Islet of Langerhans (tissue), 1 donor: ENCODE measurements around the gene STOML3.
"Not testable (repeated sequence)": the region's sequence is repeated elsewhere in the genome, so short reads cannot be mapped to it uniquely, and the experiment has no call there.

Source experiments
- FAIRE-seq: peaks from one replicate; lab custom pipeline; 2011; peaks lifted over from hg19 to GRCh38; lab: Jason Lieb, UNC

STOML3 gene, protein sequence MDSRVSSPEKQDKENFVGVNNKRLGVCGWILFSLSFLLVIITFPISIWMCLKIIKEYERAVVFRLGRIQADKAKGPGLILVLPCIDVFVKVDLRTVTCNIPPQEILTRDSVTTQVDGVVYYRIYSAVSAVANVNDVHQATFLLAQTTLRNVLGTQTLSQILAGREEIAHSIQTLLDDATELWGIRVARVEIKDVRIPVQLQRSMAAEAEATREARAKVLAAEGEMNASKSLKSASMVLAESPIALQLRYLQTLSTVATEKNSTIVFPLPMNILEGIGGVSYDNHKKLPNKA

DNA sequence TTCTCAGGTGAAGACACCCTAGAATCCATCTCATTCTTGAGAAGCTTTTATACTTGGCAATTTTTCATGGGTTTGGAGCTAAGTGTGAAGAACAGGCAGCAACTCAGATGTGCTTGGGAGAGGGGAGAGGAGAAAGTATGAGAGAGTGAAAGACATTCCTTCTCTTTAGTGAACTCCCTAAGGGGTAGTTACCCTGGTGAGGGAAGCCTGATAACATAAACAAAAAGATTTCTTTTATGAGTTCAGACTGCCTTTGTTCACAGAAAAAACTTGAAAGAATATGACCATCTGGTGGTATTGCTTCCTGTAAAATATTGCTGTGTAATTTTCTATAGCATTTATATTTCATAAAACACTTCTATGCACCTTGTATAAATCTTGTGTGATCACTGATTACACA lies at the start of gene STOML3:
TSS of gene STOML3 (minus strand) at position 139 of the 400 bp plus-strand sequence. CDS start at position 29, 110 bp downstream.
- no peak for FAIRE-seq

DNA sequence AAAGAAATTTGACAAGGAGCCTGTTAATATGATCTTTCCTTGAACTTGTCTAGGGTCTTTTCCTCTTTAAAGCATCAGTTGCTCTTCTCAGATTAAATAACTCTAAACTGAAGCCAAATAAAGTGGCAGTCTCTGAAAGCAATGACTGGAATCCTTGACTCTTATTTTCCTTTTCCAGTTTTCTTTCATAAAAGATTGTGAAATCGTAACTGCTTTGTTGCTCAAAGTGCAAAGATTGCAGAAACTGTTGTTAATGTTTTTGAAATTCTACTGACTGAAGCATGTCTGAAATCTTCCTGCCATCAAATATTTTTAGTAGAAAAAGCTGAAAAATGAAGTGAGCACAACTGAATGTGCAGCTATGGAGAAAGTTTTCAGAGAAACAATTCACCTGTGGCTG lies 49.6 kb upstream of the STOML3 start:
- no peak for FAIRE-seq

DNA sequence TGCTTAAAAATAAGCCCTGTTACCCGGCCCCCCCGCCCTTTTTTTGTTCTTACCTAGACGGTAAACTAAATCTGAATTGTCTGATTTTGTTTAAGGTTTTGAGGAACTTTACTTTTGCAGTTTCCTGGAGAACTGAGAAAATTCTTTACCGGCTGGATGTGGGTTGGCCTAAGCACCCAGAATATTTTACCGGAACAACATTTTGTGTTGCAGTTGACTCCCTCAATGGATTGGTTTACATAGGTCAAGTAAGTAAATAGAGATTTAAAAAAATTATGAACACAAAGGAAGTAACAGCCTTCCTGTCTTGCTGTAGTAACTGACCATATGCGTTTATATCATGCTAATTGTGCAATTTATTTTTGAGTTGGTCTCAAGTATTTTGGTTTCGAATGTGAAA lies 48.4 kb upstream of the STOML3 start:
- FAIRE-seq, result no peak

DNA sequence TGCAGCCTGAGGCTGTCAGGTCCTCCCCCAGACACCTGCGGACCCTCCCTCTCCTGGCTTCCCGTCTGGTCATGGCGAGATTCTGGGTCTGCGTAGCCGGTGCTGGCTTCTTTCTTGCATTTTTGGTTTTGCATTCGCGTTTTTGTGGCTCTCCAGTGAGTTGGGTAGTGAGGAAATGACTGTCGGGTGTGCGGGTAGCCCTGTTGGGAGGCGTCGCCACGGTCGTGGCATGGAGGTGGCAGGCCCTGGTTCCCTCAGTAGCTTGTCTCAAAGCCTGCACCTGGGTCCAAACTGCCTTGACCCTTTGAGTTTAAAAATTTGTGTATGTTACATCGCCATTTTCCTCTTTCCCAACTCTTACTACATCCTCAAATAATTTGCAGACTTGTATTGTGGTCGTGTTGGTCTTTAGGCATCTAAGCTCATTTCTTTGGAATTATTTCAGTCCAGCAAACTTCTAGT lies 48.0 kb upstream of the STOML3 start:
- no peak for FAIRE-seq

DNA sequence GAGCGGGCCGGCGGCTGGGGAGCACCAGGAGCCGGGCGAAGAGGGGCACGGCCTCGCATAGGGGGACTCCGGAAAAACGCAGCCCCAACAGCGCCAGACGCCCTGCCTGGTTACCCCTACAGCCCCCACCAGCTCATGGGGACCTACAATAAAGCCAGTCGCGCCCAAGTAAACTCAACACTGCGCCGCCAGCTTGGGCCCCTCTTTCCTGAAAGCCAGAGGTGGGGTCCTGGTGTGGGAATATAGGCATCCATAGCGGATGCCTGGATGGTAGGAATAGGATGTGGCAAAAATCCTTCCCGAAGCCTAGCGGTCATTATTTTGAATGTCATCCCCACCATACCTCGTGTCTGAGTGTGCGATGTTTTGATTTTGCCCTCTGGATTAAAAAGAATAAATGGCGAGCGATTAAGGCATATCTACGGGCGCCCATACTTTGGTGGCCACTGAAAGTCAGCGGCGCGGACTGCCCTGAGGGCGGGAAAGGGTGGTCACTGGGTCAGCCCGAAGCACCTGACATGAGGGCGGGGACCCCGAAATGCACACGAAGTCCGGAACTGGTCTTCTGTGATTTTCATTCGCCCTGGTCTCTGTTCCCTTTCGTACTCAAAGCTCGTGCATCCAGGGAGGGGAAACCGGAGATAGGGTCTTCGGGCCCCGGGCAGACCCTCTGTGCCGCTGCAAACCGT lies 47.4 kb upstream of the STOML3 start, which contains the start of the genes NHLRC3 and PROSER1:
TSS of gene NHLRC3 (plus strand) at position 577 of the 689 bp plus-strand sequence. CDS start 184 bp downstream, outside the sequence.
TSS of gene PROSER1 (minus strand) at position 210 of the 689 bp plus-strand sequence. CDS start 847 bp downstream, outside the sequence.
- peak; percentile 98 for FAIRE-seq

DNA sequence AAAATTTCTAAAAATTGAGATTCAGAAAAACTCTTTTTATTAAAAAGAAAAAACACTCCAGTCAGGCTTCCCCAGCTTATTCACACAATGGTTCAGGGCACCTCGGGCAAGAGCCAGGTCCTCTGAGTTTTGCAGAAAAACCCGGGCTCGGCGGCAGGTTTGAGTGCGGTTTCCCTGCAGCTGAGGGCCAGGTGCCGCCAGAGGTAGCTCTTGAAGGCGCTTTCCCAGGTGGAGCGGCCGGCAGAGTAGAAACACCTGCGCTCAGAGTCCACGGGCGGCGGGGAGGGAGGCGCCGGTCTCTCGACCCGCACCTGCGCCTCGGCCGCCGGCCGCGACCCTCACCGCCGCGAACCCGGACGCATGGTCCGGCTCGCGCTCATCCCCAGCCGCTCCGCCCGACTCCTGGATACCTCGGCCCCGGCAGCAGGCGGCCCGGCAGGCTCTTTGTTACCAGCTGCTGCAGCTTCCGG lies 46.8 kb upstream of the STOML3 start:
- FAIRE-seq, result peak; percentile 13

DNA sequence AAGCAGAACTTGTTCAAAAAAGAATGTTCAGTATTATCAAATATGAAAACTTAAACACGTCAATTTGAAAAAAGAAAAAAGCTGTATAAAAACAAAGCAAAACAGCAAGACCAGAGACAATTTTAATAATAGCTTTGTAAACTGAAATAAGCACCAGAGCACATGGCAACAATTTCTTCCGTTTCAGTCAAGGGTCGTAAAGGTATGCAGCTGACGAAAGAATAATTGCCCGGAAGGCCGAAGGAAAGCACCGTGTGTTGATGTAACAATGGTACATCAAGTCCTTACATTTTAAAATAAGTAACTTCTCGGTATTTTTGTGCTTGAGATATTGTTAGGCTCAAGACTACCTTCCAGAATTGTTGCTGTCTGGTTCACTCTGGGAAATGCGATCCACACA lies 45.6 kb upstream of the STOML3 start:
- FAIRE-seq, result peak; percentile 17

DNA sequence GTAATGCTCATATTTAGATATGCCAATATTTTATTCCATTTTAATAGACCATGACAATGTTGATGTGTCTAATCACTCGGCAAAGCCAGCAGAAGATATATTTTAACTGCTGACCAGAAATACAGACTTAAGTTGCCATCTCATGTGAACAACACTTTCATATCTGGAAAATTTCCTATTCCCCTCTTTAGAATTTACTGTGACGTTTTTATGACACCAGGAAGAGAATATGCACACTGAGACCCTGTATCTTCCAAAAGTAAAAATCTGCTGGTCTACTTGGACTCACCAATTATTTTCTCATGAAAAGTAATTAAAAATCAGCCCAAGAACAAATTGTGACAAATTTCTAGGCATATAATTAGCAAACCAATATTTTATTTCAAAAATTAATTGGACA lies 45.2 kb upstream of the STOML3 start:
- no peak for FAIRE-seq

DNA sequence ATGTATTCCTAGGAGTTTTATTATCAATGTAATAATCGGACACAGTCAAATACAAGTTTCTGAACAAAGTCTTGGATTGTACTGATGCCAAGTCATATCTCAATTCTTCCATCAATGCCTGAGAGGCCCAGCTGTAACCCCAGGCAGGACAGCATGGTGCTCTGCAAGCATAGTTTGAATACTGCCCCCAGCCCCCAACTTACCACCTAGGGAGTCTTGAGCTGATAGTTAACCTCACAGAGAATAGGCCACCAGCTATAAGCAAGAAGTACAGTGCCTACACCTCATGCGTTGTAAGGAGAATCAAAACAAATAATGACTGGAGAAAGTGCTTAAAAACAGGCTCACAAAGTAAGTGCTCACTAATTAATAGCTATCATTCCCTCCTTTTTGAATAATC lies 44.6 kb upstream of the STOML3 start:
- FAIRE-seq, result no peak

DNA sequence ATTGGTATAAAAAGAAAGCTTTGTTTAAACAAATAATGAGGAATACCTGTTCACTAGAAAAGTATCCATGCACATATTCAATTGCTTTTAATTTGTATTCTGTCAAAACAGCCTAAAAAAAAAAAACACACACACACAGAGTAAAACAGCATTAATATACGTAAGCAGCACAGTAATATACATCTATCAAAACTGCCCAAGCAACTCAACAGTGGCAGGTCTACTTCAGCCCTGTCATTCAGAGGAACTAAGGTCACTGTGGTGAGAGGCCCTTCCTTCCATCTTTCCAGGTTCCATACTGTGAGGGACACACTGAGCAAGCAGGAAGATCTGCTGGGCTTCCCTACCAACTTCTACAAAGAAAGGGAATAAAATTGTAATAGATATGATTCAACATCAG lies 43.5 kb upstream of the STOML3 start:
- no peak for FAIRE-seq

DNA sequence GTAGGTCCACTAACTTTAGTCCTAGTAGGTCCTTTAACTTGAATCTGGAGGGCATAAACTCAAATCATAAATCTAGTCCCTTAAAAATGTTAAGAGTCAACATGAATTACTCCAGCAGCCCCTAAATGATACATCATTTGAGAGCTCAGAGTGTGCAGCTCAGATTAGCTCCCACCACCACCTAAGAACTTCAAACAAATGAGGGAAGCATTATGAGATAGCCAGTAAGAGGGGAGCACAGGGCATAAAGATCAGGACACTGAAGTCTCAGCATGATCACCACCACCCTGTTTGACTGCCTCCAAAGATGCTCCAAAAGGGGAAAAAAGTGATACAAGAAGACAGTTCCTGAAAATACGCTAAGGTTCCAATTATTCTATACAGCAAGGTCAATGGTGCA lies 41.5 kb upstream of the STOML3 start:
- no peak for FAIRE-seq

DNA sequence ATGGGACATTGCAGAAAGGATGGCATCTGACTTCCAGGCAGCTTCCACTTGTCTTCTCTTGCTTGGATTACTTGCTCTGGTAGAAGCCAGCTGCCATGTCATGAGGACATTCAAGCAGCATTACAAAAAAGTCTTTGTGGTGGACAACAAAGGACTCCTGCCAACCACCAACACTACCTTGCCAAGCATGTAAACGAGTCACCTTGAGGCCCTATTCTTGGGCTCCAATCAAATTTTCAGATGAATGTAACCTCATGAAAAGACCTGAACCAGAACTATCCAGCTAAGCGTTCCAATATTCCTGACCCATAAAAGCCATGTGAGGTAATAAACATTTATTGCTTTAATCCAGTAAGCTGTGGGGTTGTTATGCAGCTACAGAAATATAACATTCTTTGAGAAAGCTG lies 34.8 kb upstream of the STOML3 start:
- FAIRE-seq, result no peak

DNA sequence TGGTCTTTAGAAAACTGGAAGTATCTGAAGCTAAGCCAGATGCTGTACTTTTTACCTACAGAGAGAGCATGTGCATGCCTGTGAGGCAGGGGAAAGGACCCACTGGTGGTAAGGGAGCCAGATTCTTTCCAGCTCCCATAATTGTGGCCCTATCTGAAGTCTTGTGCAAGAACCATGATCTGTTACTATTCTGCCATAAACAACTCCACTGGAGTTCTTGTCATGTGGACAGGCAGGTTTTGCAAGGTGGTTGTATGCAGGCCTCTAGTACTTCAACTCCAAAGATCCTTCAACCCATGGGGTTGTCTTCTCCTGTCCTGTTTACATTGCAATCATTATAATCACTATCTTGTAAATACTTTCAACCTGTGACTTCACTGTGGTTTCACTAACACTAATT lies 33.1 kb upstream of the STOML3 start:
- no peak for FAIRE-seq

DNA sequence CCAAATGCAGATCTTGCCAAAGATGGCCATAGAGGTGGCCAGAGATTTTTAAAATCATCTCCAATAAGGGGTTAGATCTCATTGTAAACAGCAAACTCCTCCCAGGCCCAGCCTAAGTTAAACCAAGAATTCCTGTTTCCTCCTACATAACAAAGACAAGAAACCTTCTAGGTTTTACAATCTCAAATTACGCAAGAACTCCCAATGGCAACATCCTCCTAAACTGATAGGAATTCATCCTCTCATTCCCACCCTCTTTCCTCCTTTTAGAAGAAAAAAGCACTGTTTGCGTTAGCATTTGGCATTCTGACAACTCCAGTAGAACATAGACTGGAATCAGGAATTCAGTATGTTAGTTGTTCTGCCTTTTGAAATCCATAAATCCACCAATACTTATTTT lies 32.7 kb upstream of the STOML3 start:
- no peak for FAIRE-seq

DNA sequence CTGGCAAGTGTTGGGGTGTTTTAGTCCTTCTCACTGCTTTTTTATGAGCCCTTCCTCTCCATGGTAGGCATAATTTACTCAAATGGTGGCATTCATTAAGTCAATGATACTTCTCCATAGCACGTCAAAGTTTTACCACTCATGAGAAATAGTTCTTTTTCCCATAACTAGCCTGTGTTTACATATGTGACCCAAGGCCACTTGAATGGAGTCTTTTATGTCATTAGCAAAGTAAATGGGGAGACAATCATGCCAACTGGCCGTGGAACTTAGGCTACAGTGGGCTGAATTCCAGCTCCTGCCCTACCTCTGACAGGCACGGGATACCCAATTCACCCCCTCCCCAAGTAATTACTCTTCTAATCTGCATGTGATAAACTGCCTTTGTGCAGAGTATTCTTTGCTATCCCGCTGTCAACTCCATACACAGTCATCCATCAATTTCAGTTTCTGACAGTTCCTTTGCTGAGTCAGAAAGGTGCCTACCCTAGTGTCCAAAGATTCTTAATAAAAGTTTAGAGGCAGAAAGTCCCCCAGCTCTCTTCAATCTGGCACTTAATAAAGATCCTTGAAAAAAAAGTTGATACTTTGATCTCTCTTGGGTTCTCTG lies 30.3 kb upstream of the STOML3 start:
- FAIRE-seq, result no peak

DNA sequence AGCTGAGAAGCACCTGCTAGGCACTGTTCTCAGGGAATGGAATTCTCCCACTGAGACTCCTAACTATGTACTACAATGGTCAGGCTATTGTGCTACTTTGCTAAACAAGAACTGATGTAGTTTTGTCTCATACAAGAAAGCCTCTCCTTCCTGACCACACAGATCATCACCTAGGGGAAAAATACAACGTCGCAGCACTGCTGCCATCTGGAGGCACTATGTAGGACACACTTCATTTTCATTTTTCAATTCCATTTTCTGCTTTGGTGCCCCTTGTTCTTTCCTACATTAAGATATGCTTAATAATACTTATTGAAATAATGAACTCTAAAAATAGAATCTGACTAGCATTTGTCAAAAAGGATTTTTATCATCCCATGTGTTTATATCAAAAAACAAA lies 26.2 kb upstream of the STOML3 start:
- peak; percentile 92 for FAIRE-seq

DNA sequence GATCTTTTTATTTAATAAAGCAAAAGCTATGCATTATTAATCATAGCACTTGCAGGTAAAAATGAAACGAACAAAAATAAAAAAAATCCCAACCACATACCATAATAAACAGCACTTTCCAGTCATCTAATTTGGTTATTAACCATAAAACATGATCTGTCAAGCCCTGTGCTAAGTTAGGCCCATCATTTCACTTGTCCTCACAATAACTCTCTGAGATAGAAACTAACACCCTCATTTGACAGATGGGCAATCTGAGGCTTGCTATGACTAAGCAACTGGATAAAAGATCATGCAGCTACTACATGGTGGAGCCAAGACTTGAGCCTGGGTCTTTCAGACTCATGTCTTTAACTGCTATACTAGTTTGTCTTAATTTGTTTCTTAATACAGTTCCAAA lies 25.5 kb upstream of the STOML3 start:
- FAIRE-seq, result no peak

DNA sequence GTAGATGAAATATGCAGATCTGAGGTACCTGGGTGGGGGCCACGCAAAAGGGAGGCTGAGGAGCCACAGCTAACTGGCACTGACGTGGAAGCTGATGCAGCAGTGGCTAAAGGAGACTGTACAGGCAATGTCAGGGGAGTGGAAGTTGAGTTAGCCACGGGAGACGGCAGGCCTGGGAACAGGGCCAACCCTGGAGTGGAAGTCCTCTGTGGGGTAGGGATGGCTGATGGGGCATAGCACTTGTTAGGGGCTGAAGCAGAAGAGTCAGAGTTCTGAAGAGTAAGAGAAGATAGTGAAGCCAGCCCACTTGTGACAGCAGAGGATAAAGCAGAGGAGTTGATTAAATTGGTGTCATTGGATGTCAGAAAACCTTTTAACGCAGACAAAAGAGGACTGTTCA lies 22.8 kb upstream of the STOML3 start:
- FAIRE-seq, result no peak

DNA sequence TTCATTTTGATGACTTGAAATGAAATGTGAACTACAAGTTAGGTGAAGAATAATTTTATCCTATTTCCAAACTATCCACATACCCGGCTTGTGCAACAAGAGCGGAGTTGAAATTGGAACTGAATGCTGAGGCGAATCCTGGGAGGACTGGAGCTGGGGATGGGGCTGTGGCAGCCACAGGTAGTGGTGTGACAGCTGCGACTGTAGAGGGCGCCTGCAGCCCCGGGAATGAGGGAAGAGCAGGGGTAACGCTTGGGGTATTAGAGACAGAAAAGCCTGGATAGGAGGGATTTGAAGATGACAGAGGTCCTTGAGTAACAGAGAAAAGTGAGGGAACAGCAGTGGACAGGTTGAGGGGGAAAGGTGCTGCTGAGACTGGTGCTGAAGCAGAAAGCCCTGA lies 22.0 kb upstream of the STOML3 start:
- no peak for FAIRE-seq

DNA sequence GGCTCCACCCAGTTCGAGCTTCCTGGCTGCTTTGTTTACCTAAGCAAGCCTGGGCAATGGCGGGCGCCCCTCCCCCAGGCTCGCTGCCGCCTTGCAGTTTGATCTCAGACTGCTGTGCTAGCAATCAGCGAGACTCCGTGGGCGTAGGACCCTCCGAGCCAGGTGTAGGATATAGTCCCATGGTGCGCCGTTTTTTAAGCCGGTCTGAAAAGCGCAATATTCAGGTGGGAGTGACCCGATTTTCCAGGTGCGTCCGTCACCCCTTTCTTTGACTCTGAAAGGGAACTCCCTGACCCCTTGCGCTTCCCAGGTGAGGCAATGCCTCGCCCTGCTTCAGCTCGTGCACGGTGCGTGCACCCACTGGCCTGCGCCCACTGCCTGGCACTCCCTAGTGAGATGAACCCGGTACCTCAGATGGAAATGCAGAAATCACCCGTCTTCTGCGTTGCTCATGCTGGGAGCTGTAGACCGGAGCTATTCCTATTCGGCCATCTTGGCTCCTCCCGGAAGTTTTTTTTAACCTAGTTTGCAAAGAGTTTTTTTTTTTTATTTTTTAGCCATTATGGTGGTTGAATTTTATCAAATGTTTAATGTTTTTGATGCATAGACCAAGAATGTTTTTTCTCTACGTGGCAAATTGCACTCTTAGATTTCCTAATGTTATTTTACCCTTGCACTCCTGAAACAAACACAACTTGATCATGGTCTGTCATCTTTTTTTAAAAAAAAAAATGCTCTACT lies 15.9 kb upstream of the STOML3 start:
- not testable (repeated sequence) for FAIRE-seq

DNA sequence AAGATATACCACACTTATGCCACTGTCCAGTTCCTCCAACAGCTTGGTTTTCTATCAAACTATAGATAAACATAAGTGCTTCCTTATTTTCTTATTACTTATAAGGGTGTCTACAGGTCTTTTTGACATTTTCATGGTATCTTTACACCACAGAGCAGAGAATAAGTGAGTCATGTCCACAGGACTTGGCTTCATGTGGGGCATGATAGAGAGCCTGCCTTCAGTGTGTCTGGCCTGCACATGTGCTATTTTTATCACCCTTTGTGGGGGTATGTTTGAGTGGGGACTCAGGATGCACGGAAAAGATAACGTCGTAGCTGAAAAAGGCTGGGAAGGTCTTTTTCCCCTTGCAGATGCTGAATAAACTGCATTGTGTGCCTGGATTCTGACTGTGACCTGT lies 8.1 kb upstream of the STOML3 start:
- FAIRE-seq, result no peak

DNA sequence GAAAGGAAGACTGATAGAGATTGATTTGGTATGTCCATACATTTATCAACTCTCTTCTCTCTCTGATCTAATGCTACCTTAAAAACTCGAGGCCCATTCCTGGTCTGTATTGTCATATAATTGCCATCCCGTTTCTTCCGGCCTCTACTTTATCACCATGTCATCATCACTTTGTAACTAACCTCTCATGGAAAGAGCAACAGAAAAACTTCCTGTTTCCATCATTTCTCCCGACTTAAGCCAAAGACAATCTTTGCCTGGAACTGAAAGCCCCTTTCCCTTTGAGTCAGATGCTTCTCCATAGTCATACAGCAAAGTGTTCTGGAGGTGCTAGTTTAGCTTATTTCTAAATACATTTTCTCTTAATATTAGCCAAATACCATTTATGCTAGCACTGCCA lies 2.8 kb upstream of the STOML3 start:
- FAIRE-seq, result no peak
